NCI-H1930 (cell line): ENCODE measurements around the gene SLC41A1.
"Not testable (repeated sequence)": the region's sequence is repeated elsewhere in the genome, so short reads cannot be mapped to it uniquely, and the experiment has no call there.

Experiments used
- DNase-seq, 2 experiments: peaks; one replicate each; lab custom pipeline; 2025; lab: John Stamatoyannopoulos, UW

SLC41A1 gene

DNA sequence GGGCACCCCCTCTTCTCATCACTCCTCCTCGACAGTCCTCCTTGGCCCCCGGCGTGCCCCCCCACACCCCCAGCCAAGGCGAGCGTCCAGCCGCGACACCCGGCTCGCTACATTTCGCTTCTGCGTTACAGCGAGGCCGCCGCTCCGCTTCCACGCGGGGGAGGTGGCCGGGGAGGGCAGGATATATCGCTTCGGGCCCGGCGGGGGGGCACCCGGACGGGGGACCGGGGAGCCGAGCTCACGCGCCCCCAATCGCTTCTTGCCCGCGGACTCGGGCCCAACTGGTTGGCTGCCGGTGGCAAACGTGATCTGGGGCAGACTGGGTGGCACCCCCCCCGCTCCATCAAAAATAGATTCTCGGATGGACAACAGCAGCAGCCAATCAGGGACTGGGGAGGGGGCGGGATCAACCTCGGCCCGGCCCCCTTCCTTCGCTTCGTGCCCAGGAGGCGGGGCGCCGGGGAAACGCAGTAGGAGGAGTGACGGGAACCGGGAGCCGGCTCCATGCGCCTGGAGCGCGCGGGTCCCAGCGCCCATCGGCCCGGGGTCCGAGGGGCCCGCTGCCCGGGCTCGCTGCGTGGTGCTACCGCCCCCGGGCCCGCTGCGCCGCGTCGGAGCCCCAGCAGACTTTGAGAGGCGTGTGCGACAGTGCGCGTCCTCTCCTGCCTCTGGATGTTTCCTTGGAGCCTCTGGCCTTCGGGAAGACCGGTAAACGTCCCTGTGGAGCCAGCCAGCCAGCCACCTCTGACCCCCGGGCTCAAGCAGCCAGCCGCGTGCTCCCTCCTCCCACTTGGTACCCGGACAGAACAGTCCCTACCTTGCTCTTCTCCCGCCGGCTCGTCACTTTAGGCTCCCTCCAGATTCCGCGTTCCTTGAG lies at the start of gene SLC41A1:
Gene SLC41A1 (minus strand): TSS at position 321 of the 877 bp plus-strand sequence. CDS start 2,757 bp downstream, outside the sequence.
- DNase-seq: peak; percentile 88 to 90

DNA sequence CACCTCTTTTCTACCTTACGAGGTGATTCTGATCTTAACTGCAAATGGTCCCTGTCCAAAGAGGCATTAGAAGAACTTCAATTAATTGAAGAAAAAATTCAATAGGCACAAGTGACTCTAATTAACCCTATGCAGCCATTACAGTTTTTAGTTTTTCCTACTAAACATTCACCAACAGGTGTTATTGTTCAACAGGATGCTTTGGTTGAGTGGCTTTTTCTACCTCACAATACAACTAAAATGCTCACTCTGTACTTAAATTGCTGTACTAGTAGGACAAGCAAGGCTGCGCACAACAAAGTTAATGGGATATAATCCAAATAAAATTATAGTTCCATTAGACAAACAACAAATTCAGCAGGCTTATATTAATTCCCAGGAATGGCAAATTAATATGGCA lies 48.5 kb upstream of the SLC41A1 start:
- DNase-seq: no peak

DNA sequence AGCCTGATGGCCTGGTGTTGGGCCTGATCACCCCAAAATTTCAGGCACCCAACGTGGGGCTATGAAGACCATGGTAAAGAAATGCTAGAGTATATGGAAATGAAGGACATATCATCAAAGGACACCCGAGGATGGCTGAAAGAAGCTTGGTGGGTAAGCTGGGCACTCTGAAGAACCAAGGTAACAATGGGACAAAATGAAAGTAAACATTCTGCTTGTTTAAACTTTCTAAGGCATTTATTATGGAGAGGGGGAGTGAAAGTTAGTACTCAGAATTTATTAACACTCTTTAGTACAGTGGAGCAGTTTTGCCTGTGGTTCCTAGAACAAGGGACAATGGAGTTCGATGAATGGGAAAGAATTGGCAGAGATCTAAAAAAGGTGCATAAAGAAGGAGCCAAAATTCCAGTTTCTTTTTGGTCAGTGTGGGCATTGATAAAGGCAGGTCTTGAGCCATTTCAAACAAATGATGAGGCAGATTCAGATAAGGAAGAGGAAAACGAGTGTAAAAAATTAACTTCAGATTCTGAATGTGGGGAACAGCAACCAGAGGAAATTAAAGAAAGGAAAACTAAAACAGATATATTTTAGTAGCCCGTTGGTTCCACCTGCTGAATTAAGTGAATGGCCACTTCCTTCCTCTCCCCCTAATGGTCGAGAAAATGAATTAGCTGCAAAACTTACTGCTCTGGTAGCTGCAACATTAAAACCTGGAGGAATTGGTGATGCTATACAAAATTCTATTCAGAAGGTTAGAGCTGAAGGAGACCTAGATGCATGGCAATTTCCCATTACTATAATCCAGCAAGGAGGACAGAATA lies 45.4 kb upstream of the SLC41A1 start:
- DNase-seq: no peak

DNA sequence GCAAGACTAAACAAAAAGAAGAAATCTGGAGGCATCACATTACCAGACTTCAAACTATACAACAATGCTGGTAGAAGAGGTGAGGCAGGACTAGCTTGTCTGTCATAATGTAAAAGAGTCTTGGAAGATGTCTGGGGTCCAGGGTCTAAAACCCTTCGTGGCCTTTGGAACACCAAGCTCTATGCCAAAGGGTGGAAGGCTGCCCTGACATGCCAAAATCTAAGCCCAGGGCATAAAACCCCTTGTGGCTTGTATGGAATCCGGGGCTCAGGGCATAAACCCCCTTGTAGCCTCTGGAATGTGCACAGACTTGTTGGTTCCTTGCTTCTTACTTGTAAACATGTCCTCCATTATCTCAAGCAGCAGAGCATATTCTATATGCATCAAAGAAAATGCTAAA lies 44.5 kb upstream of the SLC41A1 start:
- DNase-seq: not testable (repeated sequence)

DNA sequence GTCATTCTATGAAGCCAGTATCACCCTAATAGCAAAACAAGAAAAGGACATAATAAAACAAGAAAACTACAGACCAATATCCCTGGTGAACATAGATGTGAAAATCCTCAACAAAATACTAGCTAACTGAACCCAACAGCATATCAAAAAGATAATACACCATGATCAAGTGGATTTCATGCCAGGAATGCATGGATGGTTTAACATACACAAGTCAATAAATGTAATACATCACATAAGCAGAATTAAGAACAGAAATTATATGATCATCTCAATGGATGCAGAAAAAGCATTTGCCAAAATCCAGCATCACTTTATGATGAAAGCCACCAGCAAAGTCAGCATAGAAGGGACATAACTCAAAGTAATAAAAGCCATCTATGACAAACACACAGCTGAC lies 43.4 kb upstream of the SLC41A1 start:
- no peak for DNase-seq

DNA sequence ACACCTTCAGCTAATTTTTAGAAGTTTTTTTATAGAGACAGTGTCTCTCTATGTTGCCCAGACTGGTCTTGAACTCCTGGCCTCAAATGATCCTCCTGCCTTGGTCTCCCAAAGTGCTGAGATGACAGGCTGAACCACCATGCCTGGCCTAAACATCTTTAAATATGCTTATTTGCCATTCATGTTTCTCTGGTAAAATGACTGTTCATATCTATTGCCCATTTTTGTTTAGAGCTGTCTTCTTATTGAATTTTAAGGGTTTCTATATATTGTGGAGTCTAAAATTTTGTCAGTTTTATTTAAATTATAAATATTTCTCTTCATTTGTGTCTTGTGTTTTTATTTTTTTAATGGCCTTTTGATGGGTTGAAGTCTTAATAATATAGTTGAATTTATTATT lies 40.0 kb upstream of the SLC41A1 start:
- no peak for DNase-seq

DNA sequence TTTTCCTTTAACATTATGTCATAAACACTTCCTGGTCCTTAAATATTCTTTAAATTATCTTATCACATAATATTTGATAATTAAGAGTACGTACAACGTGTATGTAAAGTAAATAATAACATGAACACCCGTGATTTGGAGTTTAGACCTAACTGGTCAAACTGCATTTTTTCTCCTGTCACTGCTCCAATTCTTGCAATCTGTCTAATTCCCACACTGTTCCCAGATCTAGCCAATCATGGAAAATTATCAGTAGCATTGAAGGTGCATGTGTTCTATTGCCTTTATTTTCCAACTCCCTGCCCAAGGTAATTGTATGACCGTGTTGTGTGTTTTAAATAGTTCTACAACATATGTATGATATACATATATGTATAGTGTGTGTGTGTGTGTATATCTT lies 39.0 kb upstream of the SLC41A1 start:
- no peak for DNase-seq

DNA sequence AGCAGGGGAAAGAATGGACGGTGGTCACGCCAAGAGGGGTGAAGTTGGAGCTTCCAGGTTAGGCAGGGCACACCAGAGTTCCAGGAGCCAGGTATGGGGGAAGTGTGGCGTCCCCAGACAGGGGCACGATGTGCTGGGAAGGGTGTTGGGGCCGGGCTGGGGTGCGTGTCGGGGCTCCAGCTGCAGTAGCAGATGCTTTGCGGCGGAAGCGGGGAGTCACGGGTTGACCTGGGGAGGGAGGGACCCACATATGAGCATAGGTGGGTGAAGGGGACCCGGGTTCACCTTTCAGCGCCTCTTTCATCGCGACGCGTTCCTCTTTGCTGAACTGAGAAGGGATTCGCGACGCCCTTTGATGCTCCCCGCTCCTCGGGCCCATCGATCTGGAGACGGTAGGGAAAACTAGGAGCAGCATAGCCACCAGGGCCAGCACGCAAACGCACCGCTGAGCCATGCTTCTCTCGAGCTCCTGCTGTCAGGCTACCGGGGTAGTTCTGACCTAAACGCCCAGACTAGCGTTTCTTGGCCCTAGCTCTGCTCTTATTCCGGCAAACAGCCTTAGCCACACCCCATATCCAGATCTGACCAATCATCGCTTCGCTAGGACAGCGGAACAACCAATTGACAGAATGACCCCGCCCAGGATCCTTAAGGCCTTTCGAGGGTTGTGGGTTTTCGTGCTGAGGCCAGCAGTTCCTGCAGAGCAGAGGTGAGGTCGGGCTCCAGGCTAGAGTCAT lies 36.8 kb upstream of the SLC41A1 start, which contains the start of gene PM20D1:
Gene PM20D1 (minus strand): TSS at position 514 of the 737 bp plus-strand sequence. CDS start 60 bp downstream, at position 454.
- no peak for DNase-seq

DNA sequence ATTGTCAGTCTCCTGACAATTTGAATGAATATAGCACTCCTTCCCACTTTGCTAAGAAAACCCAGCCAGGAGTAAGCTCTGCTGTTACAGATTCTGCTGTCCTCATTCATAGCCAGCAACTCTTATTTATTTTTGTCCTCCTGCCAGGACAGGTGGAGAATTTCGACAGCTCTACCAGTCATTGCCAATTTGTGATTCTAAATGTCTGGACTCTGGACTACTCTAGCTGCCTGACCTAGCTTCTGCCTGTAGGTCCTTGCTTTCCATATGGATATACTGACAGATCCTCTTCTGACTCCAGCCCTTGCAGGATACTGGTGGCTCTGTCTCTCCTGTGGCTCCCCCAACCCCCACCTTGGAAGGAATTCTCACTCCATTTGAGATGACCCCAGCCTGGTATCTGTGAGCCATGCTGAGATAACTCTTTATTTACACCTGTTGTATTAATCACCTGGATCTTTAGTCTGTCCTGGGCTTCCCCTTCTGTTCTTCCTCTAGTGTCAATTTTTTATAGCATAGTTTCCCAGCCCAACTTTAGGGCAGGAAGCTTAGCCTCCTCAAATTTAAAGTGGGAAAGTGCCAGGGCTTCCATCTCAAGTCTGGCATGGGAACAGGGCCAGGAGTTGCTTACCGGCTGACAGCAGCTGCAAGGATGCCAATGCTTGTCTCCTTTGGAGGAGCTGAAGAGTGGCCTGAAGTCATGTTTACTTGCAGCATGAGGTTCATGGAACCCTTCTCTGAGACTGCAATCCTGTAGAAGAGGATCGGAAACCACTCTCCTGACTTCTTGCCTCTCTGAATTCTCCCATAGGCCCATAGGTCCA lies 30.2 kb upstream of the SLC41A1 start:
- no peak for DNase-seq

DNA sequence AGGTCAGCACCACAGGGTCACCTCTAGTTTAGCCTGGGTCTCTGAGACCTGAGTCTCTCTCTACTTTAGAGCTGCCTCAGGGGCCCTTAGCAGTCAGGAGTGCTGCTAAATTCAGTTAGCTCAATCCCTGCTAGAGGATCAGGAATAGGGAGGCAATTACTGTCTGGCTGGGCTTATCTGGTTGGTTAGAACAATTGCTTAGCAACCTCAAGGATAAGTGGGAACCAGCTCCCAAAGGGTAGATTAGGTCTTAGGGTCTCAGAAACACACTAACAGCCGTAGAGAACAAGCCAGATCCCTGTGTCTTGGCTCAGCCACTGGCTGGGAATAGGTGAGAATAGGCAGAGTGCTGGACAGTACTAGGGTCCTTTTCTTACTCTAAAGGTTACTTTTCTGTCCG lies 29.2 kb upstream of the SLC41A1 start:
- no peak for DNase-seq

DNA sequence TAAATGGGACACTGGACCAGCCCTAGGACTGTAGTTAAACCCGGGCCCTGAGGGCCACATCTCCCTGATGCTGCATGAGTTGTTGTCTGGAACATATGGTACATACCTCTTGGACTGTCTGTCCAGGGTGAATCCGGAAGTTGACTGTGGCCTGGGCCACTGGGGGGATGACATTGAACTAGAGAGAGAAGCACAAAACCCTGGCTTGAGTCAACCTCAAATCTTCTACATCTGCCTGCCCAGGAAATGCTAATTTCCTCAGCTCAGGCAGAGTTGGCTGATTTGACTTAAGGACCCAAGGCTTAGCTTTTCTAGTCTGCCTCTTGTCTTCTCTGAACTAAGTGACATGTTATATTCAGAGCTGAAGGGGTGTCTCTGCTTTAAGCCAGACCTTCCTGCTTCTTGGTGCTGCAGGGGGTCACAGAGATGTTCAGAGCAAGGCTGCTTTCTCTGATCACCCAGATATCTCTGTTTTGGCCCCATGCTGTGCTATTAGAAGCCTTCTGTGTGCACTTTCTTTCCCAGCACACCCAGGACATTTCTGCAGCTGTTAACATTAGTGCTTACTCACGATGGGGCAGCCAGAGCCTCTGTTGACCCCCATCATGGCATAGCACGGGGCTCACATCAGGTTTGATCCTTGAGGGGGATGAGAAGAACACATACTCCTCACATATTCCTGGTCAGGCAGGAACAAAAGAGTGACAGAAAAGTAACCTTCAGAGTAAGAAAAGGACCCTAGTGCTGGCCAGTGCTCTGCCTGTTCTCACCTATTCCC lies 27.3 kb upstream of the SLC41A1 start:
- DNase-seq: no peak

DNA sequence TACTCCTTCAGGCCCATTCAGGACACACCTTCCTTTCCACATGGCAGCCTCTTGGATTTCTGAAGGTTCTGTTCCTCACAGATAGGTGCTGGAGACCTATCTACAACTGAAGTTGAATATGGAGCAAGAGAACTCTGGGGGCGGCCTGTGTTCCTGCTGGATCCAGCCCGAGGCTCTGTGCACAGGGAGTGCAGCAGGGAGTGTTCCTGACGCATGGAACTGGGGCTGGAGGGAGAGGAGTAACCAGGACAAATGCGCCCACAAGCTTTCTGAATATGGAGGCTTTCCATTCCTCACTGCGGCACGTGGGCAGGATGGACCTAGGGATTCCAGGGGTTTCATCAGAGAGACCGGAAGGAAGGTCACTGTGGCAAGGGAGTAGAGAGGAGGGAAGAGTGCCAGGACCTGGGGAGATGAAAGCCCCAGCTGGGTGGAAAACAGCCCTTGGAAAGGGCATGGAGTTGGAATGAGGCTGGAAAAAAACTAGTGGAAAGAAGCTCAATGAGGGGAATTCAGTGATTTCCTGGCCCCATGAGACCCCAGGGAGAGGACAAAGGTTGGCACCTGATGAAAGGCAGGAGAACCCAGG lies 24.5 kb upstream of the SLC41A1 start:
- no peak for DNase-seq

DNA sequence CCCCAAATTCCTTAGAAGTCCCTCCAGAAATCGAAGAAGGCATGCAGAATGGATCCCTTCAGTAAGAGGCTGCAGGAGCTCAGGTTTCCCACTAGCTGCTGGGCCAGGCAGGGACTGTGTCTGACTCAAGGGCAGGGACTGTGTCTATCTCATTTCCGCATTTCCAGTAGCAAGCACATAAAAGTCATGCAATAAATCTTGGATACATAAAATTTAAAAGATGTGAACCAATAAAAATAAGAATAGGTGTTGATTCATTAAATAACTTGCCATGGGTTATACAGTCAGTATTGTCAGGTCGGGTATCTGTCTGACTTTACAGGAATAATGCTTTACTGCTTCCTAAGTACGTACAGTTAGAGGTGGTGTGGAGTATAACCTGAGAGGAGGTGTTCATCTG lies 21.8 kb upstream of the SLC41A1 start:
- DNase-seq: no peak

DNA sequence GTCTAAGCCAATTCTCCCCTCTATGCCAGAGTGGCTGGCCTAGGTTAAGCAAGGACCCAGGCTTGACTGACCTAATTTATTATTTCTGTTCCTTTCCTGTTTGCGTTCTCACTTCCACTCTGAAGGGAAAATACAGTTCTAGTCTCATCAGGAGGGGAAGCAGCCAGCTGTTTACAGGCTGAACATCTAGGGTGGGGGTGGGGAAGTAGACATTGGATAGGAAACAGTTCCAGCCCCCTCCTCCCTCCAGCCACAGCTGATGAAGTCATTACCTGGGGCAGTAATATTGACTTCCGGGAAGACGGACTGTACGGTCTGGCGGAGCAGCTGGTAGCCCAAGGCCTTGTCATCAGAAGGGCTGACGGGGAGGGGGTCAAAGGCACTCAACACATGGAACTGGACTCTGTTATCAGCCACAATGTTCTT lies 19.3 kb upstream of the SLC41A1 start:
- no peak for DNase-seq

DNA sequence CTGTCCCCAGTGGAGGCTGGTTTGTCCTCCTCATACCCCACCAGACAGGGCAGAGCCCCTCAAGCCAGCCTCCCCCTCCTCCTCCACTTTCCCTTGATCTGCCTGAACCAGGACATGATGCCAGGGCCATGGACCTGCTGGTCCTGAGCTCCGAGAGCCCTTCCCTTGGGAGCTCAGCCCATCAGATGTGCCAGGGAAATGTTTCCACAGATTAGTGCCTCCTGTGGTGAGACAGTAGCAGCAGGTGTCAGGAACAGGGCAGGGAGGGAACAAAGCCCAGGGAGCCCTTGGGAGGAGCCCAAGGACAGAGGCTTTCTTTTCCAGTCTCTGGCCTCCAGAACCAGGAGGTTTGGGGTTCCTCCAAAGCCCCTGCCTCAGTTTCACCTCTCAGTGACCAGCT lies 14.6 kb upstream of the SLC41A1 start:
- DNase-seq: peak in 1 of 2 experiments; percentile 4

DNA sequence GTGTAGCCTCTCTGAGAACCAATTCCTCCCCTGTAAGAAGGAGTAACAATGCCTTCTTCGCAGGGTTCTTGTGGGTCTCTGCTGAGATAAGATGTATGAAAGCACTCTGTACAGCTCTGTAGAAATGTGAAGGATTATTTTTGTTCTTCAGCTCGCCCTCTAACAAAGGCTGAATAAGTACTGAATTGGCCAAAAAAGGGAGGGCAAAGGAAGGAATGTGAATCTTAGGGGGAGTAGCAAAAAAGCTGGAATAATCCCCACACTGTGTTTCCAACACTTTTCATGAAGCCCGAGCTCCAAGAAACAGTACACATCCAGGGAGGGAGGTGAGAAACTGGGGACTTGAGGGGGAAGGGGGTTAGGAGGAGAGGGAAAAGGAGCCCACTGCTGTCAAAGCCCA lies 14.0 kb upstream of the SLC41A1 start:
- no peak for DNase-seq

DNA sequence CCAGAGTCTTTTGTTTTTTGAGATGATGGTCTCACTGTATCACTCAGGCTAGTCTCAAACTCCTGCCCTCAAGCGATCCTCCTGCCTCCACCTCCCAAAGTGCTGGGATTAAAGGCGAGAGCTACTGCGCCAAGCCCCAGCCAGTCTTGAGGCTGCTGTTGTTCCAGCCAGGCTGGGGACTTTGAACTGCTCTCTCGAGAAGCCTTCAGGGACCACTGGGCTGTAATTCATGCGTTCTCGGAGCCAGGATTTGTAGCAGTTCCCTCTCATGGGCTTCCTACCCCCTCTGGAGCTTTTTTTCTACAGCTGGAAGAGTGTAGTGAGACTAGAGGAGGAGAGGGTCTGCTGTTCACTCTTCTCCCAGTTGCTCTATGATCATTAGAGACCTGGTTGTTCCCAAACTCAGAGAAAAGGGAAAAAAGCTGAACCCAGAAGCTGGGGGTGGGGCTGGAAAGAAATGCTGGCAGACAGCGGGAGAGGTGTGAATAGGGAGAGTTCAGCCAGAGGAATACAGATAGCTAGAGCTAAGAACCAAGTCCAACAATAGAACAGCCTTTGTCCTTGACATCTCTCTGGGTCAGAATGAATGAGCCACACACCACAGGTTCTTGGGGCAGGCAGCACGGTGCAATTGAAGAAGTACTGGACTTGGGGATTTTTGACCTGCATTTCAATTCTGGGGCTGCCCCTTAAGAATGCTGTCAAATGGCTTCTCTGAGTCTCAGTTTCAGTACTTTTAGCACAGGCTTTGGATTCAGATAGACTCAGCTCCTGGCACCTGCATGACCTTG lies 13.2 kb upstream of the SLC41A1 start:
- DNase-seq: no peak

DNA sequence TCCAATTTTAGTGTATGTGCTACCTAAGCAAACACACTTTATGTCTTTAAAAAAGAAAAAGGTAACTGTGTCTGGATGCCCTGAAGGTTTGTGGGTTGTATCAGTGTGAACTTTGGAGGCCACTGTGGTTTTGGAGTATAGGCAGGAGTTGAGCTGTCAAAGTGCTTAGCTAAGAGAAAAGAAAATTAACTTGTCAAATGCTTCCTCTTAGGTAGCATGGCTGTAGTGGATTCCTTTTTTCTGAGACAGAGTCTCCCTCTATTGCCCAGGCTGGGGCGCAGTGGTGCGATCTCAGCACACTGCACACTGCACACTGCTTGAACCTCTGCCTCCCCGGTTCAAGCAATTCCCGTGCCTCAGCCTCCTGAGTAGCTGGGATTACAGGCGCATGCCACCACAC lies 11.2 kb upstream of the SLC41A1 start:
- no peak for DNase-seq

DNA sequence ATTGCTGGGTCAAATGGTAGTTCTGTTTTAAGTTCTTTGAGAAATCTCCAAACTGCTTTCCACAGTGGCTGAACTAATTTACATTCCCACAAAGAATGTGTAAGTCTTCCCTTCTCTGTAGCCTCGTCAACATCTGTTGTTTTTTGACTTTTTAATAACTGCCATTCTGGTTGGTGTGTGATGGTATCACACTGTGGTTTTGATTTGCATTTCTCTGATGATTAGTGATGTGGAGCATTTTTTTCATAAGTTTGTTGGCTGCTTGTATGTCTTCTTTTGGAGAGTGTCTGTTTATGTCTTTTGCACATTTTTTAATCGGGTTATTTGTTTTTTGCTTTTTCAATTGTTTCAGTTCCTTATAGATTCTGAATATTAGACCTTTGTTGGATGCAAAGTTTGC lies 10.3 kb upstream of the SLC41A1 start:
- DNase-seq: not testable (repeated sequence)
